NOMO-1 treated with DMSO at 0.1 percent for 48 hours (cell line): ENCODE results near the gene TRPT1.
"Not testable (repeated sequence)": the region's sequence is repeated elsewhere in the genome, so short reads cannot be mapped to it uniquely, and the experiment has no call there.

Experiments used
- DNase-seq: peaks from one replicate; lab custom pipeline; 2025; ENCODE audit not compliant: unreplicated experiment; lab: John Stamatoyannopoulos, UW

TRPT1 gene

DNA sequence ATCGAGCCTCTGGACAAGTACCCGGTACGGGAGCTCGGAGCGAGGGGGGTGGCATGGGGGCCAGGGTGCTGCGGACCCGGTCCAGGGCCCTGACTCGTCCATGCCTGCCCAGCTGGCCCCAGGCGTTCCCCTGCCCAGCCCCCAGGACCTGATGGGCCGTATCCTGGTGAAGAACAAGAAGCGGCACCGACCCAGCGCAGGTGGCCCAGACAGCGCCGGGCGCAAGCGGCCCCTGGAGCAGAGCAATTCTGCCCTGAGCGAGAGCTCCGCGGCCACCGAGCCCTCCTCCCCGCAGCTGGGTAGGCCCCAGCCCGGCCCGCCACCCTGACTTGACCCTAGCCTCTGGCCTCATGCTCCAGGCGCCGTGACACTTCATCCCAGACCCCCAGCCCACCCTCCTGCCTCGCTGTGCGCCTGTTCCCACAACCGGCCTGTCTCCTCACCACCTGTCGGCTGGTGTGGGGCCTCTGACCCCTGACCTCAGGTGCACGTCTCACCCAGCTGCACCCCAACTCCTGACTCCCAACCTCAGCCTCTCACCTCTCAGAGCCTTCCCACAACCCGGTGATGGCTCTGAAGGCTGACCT, 33.1 kb upstream of the TRPT1 start:
- DNase-seq, result no peak

DNA sequence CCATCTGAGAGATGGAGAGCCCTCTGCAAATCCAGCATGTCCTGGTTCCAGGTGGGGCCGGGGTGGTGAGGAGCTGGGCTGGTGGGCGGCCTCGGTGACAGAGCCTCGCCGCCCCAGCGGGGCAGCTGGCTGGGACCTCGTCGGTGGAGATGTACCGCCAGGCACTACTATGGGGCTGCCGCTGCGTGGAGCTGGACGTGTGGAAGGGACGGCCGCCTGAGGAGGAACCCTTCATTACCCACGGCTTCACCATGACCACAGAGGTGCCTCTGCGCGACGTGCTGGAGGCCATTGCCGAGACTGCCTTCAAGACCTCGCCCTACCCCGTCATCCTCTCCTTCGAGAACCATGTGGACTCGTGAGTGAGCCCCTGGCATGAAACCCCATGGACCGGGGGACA, 32.4 kb upstream of the TRPT1 start:
- no peak for DNase-seq

DNA sequence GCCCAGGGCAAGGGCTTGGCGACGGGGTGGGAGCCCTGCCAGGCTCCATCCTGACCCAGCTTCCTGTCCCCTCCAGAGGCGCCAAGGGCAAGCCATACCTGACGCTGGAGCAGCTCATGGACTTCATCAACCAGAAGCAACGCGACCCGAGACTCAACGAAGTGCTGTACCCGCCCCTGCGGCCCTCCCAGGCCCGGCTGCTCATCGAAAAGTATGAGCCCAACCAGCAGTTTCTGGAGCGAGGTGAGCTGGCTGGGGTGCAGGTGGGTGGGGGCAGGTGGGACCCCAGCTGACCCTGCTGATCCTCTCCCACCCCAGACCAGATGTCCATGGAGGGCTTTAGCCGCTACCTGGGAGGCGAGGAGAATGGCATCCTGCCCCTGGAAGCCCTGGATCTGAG, 30.3 kb upstream of the TRPT1 start:
- DNase-seq, result no peak

DNA sequence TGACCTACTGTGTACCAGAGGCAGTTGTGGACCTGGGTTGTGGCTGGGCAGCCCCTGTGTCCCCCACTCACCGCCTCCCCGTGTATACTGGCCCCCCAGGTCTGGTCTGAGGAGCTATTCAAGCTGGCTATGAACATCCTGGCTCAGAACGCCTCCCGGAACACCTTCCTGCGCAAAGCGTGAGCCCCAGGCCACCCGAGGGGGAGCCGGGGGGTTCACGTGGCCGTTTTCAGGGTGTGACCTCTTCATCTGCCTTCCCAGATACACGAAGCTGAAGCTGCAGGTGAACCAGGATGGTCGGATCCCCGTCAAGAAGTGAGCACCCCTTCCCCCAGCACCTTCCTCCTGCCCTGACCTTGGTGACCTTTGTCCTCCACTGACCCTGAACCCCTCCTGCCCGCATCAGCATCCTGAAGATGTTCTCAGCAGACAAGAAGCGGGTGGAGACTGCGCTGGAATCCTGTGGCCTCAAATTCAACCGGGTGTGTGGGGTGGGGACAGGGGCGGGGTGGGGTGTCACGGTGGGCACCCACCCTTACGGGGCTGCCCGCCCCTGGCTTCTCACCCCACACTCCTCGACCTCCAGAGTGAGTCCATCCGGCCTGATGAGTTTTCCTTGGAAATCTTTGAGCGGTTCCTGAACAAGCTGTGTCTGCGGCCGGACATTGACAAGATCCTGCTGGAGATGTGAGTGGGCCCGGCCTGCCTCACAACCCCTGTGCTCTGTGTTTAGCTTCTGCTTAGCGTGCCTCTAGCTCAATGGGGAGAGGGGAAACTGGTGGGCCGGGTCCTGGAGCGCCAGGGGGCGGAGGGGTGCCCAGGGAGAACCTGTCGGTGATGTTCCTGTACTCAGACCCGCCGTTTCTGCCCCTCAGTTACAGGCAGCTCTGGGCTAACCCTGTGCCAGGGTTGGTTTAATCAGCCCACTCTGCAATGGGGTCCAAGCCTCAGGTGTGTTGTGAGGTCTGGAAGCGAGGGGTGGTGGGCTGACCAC, 29.4 kb upstream of the TRPT1 start:
- no peak for DNase-seq

DNA sequence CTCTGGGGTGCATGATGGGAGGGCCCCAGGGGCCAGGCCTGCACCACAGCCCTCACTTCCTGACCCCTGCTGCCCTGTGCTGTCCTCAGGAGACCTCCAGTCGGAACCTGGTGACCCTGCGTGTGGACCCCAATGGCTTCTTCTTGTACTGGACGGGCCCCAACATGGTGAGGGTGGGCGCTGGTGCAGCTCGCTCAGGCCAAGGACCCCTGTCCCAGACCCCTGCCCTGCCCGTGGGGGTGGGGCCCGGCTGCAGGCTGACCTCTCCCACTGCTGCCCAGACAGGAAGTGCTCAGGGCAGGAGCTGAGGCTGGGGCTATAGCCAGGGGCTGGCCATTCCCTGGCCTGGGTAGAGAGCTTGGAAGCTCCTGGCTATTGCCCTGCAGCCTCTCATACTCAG, 28.3 kb upstream of the TRPT1 start:
- DNase-seq, result no peak

DNA sequence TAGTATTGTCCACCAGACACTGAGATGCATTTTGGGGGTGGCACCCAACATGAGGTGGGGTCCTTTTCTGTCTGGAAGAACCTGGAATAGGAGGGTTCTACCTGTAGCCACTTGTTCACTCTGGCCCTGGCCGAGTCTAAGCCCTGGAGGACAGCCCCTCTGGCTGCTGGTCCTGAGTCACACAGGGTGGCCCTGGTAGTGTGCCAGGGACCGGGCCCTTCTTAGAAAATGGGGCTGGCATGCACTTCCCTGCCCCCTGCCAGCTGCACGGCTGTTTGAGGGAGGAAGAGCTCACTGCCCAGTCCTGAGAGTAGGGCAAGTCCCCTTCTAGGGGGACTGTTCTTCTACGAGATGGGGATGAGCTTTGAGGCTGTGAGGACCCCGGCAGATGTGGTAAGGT, 27.5 kb upstream of the TRPT1 start:
- DNase-seq, result no peak

DNA sequence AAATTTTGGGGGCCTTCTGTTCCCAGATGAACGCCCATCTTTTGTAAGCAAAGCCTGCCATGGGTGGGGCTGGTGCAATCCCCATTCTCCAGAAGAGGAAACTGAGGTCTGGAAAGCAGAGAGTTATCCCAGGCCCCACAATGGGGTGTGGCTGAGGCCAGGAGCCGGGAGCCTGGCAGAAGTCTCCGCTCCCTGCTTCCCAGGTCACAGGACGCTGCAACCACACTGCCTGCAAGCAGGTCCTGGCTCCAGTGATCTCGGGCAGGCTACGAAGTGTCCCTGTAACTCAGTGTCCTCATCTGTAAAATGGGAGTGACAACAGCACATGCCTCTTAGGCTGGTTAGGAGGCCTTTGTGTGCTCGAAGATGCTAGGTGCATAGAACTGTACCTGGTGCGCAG, 27.1 kb upstream of the TRPT1 start:
- no peak for DNase-seq

DNA sequence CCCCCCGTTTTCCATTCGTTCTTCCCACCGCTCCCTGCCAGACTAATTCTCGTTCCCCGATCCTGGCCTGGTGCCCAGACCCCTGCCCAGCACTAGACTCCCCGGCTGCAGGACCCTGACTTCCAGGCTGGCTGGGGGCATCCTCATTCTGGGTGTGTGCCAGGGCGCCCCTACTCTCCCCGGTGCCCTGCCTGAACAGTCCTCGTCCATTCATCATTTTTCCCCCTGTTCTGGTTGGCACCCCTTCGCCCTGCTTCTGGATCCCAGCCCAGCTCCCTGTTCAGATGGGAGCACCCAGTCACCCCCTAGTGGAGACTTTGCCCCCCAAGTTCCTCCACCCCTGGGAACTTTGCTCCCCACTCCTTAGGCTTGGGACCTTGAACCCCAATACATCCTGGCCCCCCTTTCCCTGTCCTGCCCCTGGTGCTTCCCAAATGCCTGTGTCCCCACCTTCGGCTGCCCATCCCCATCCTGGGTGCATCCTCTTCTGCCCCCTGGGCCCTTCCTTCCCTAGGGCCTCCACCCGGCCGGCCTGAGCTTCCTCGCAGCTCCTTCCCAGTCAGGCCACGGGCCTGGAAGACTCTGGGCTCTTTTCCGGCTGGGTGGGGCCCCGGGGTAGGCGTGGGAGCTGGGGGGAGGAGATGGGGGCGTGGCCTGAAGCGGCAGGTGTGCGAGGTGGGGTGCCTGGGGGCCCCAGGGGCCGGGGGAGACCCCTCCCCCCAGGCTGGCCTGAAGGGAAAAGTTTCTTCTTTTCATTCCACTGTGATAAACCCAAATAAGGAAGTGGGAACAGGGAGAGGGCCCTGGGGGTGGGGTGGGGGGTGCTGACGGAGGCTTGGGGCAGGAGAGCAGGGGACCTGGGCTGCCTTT, 26.3 kb upstream of the TRPT1 start:
- no peak for DNase-seq

DNA sequence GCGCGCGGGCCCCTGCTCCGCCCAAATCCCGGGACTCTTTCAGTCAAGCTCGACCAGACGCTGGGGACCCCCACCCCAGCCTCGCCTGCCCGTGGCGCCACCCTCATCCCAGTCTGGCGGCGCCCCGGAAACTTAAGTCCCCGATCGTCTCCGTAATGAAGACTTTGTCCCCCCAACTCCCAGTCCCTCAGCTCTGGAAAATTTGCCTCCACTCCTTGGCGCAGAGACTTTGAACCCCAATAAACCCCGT, 25.7 kb upstream of the TRPT1 start:
- DNase-seq, result no peak

DNA sequence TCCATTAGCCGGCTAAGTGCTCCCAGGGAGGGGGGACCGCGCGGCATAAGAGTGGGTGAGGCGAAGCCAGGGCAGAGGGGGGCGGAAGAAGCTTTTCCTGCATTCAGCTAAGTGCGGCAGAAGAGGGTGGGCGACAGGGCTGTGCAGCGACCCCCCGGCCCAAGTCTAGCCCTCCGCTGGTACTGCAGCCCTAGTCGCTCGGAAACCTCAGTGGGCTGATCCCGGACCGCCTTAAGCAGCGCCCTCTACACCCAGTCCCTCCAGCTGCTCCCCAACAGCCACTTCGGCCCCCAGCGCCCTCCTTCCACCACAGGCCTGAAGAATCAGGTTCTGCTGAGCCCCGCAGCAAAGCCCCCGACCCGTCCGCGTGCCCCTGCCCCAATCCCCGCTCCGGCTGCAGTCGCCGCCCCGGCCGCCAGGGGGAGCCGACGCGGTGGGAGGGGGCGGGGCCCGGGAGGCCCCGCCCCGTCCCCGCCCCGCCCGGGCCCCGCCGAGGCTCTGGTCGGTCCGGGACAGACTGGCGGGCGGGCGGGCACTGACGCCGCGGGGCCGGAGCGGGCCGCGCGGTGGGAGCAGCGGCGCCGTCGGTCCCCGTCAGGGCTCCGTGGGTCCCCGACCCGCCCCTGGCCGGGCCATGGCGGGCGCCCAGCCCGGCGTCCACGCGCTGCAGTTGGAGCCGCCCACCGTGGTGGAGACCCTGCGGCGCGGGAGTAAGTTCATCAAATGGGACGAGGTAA, 25.2 kb upstream of the TRPT1 start, which contains the start of gene PLCB3:
Gene PLCB3, plus strand, starts transcription at position 515 of the 737 bp plus-strand sequence. Its CDS starts 120 bp downstream, at position 635.
- peak; percentile 18 for DNase-seq

DNA sequence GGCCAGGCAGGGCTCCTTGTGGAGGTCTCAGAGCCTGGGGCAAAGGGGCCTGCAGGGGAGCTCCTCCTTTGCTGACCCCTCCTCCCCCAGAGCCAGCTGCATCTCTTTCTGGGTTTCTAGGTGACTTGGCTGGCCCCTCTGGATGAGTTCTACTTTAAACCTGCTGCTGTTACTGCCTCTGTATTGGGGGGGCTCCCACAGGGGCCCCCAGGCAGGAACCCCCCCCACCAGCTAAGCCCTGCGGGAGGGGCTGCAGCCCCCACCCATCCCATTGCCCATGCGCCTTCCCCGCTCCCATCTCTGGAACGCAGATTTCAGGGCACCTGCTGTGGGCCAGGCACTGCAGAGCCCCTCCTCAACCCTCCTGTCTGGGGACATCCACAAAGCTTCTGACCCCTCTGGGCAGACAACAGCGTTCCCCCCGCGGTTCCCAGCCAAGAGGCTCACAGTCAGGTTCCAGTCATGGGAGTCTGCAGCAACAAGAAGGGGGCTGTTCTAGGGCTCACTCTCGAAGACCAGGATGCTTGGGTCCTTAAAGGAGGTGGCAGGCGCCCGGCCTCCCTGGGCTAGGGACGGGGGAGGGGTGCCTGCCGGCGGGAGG, 24.5 kb upstream of the TRPT1 start:
- no peak for DNase-seq

DNA sequence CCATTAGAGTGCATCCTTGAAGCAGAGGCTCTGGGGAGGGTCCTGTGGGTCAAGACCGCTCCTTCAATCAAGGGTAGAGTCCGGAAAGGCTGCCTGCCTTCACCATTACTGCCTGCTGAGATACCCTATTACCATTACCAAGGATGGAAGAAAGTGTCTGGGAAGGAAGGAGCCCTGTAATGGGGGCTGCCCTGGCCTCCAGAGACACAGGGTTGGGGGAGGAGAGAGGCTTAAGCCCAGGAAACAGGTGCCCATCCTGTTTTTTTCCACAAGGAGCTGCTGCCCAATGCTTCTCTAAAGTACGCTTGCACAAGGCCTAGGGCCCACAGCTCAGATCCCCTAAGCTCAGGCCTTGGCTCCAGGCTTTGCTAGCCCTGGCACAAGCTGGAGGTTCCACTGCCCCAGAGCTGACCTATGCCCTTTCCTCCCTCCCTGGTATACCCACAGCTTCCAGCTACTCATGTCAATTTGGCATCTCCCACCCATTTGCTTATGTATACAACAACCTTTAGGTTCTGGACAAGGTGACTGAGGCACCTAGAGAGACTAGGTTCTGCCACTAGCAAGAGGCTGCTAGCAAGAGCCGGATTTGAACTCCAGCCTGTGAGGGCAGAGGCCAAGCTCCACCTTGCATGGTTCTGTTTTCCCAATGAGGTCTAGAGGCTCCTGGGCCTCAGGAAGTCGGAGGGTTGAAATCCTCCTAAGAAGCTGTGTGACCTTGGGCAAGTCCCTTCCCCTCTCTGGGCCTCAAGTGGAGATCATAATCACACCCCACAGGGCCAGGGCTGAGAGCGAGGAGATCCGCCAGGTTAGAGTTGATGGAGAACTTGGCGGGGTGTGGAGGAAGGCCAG, 23.8 kb upstream of the TRPT1 start:
- no peak for DNase-seq

DNA sequence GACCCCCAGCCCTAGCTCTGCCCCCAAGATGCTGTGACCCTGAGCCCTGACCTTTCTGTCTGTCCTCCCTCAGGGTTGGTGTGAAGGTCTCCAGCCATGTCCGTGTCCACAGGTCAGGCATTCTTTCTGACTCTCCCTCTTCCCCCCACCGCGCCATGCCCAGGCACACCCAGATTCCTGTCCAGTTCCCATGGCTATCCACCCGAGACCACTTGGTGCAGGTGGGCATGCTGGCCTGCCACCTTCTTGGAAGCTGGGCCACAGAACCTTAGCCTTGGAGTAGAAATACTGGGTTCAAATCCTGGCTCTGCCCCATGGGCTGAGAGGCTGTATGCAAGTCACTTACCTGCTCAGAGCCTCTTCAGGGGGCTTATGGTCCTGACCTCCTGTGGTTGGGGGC, 23.1 kb upstream of the TRPT1 start:
- DNase-seq, result no peak

DNA sequence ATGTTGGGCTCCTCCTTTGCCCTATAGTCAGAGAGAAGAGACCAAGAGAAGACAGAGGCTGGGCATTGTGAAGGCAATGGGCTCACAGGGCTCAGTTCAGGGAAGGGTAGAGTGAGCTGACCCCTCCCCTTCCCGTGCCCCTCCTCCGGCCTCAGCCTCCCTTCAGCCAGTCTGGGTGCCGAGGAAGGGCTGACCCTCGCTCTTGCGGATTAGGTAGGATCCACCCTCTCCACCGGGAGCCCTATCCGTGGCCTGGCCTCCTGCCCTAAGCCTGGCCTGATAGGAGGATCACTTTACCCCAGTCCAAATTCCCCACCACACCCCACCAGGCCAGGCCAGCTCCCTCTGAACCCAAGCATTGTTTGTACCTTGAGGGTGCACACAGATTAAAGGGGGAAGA, 22.6 kb upstream of the TRPT1 start:
- no peak for DNase-seq

DNA sequence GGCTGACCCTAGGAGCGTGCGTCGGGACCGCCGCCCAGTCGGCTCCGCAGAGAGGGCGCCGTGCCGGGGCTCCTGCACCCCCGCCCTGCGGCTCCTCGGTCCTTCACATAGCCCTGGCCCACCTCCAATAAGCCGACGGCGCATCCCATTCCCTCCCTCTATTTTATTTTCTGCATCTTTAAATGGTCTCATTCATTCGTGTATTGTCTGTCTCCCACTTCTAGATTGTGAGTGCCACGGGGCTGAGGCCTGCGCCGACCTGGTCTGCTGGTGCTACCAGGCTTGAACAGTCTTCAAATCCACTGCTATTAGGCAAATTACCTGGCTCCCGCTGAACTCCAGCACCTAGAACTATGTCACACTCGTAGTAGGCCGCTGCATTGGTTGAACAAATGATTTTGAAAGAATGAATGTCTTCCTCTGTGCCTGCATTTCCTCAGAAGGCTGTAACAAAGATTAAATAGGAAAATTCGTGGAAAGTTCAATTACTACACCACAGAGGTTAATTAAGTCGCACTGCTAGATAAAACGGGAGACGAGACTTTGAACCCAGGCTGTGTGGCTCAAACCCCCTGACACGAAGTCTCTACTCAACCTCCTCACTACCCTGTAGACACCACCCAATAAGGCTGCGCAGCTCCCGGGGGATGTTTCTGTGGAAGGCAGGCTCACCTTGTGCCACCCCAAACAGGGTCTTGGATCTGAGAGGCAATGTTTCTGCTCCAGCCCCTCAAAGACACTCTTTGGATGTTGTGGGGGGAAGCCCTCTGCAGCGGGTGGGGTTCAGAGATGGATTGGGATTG, 21.9 kb upstream of the TRPT1 start:
- DNase-seq, result no peak

DNA sequence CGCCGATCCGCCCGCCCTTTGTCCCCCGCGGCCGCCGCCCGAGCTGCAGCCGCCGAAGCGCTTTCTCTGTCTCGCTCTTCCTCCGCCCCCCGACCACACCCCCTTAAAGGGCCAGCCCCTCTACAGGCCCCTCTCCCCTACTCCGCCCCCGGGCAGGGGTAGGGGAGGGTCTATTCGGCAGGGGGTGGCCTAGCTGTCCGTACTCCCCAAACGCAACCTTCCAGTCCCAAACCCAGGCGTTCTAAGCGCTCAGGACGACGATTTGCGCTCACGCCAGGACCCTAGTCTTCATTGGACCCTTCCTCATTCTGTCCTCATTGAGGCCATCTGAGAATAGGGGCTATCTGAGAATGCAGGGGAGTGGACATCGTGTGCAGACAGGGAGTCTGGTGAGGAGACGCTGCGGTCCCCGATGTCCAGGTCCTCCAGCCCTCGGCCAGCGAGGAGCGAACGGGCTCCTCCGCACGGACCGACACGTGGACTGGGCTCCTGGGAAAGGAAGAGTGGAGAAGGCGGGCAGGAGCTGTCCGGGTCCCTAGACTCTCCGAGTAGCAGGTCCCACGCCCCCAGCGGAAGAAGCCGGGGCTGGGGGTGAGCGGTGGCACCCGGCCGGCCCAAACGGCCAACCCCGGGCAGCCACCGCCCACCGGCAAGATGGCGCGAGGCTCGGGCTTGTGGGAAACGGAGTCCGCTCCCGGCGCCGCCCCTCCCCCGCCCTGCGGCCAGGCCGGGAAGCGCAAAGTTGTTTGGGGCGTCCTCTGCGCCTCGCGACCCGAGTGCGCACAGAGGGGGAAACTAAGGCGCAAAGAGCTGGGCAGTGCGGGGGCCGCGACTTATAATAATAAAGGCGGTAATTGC, 21.1 kb upstream of the TRPT1 start, which contains the start of gene PPP1R14B:
Gene PPP1R14B, minus strand, starts transcription at position 73 of the 858 bp plus-strand sequence. CDS start 270 bp downstream, outside the sequence.
- DNase-seq, result peak; percentile 87

DNA sequence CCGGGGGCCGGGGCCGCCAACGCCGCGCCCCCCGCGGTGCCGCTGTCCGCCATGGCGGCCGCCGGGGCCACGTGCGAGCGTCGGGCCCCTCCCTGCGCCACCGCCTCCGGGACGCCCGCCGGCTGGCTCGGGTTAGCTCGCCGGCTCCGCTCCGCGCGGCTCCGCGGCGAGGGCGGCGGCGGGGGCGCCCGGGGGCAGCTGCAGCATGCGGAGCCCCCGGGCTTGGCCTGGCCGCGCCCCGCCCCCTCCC, 20.6 kb upstream of the TRPT1 start:
- not testable (repeated sequence) for DNase-seq
